Left forelimb (tissue), 1 donor: Measurements from ENCODE around the gene KRTAP4-12.
"Not testable (repeated sequence)": the region's sequence is repeated elsewhere in the genome, so short reads cannot be mapped to it uniquely, and the experiment has no call there.

Source experiments
- DNase-seq: peaks from one replicate; pipeline ENCODE4 v3.0.0-alpha.2; 2018; ENCODE audit warnings: low spot score

The KRTAP4-12 gene

GRCh38 chr17:41125064-41125463 is 1.1 kb upstream of the KRTAP4-12 start:
- DNase-seq, result no peak

GRCh38 chr17:41123292-41123990 is 541 bp downstream of the KRTAP4-12 start:
- not testable (repeated sequence) for DNase-seq

- no peak for DNase-seq
Observed at GRCh38 chr17:41121742-41122141, 2.2 kb downstream of the KRTAP4-12 start.

DNA sequence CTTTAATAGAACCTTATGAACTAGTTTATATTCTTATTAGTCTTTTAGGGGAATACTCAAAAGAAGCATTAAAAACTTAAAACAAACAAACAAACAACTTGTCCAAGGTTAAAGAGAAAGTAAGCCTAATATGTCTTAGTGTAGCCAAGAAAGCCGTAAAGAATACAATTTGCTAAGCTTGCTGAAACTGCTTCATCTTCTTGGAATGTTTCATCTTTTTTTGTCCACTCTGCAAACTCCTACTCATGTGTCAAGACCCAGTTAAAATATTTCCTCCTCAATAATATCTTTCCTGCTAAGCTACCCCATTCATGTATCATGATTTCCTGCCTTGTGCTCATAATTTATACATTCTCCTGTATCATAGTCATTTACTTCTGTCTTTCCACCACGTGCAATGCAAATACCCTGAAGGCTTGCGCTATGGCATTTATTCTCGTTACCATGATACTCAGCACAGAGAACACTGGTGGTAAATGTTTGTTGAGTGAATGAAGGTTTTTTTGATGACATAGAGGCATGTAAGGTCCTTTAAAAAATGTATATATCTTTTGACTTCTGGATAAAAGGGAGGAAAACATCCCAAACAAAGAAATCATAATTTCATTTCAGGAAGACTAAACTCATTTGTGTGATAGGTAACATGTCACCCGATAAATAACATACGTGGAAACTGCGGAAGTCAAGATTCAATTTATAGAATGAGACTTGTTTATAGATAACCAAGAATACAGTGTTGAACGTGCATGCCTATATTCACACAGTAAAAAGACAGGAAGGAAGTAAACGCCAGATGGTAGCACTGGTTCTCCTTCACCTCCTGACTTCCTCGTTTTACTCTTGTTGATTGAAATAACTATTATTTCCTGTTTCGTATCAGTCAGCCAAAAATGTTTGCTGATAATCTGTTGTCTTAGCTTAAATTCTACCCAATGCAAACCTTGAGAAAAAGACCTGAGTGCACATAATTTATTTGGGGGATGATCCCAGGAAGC is 4.0 kb downstream of the KRTAP4-12 start:
- DNase-seq, result not testable (repeated sequence)

DNA sequence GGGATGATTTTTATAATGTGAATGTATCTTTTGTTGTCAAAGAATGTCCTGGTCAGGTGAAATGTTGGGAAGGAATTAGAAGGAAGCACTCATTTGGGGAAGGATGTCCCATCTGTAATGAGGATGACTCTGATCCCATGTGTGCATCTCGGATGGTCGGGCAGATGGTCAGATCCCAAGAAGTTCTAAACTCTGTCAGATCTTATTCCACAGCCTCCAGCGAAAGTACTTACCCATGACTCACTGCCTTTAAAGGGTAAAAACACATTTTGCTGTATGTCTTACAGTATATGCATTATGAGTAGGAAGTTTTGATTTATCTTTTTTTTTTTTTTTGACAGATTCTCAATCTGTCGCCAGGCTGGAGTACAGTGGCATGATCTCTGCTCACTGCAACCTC is 5.3 kb downstream of the KRTAP4-12 start:
- no peak for DNase-seq

DNA sequence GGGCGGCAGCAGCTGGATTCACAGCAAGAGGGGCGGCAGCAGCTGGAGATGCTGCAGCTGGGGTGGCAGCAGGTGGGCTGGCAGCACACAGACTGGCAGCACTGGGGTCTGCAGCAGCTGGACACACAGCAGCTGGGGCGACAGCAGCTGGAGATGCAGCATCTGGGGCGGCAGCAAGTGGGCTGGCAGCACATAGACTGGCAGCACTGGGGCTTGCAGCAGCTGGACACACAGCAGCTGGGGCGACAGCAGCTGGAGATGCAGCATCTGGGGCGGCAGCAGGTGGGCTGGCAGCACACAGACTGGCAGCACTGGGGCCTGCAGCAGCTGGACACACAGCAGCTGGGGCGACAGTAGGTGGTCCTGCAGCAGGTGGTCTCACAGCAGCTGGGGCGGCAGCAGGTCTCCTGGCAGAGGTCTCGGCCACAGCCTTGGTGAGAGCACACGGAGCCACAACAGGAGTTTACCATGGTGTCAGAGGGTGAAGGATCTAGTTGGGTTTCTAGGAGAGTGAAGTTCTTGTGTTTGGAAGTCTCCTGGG is 6.1 kb downstream of the KRTAP4-12 start, which contains the start of gene KRTAP4-11:
Gene KRTAP4-11, minus strand, starts transcription at position 528 of the 541 bp plus-strand sequence. Its CDS starts 58 bp downstream, at position 470.
- DNase-seq, result not testable (repeated sequence)

DNA sequence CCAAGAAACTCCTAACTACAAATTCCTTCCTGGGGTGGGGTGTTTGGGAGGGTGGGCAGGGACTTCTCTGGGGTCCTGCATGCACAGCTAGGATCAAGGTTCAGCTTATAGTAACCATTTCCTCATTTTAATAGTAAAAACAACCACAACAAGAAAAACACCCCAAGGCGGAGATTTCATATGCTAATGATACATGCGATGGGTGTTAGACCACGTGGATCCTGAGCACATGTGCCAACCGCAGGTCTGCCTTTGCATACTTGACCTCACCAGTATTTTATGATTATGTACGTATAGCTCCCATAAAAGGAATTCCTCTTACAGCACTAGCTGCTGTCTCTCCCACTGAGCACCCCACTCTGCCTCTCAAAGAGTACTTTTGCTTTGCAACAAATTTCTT is 7.7 kb downstream of the KRTAP4-12 start:
- no peak for DNase-seq

- no peak for DNase-seq
Observed at GRCh38 chr17:41111151-41111885, 12.7 kb downstream of the KRTAP4-12 start.

- DNase-seq, result not testable (repeated sequence)
Observed at GRCh38 chr17:41108728-41109386, 15.1 kb downstream of the KRTAP4-12 start.

- DNase-seq, result no peak
Observed at GRCh38 chr17:41107941-41108450, 16.0 kb downstream of the KRTAP4-12 start.

- DNase-seq, result not testable (repeated sequence)
Observed at GRCh38 chr17:41105347-41105746, 18.6 kb downstream of the KRTAP4-12 start, which contains the start of gene KRTAP4-9. TSS of gene KRTAP4-9 (plus strand) at chr17:41105389. CDS start at chr17:41105389, 0 bp downstream.

- DNase-seq, result not testable (repeated sequence)
Observed at GRCh38 chr17:41104386-41105038, 19.5 kb downstream of the KRTAP4-12 start.

- DNase-seq, result no peak
Observed at GRCh38 chr17:41103896-41104295, 20.1 kb downstream of the KRTAP4-12 start.

- DNase-seq, result no peak
Observed at GRCh38 chr17:41101586-41102259, 22.3 kb downstream of the KRTAP4-12 start, which contains the start of gene KRTAP4-16. TSS of gene KRTAP4-16 (minus strand) at chr17:41102209. CDS start at chr17:41102209, 0 bp downstream.

- DNase-seq, result not testable (repeated sequence)
Observed at GRCh38 chr17:41099682-41100480, 24.1 kb downstream of the KRTAP4-12 start.

DNA sequence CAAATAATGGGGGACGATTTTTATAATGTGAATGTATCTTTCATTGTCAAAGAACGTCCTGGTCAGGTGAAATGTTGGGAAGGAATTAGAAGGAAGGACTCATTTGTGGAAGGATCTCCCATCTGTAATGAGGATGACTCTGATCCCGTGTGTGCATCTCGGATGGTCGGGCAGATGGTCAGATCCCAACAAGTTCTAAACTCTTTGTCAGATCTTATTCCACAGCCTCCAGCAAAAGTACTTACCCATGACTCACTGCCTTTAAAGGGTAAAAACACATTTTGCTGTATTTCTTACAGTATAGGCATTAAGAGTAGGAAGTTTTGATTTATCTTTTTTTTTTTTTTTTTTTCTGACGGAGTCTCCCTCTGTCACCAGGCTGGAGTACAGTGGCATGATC is 25.5 kb downstream of the KRTAP4-12 start:
- DNase-seq, result no peak

- no peak for DNase-seq
Observed at GRCh38 chr17:41098042-41098441, 25.9 kb downstream of the KRTAP4-12 start, which contains the start of gene KRTAP4-8. TSS of gene KRTAP4-8 (minus strand) at chr17:41098142. CDS start at chr17:41098084, 58 bp downstream.

DNA sequence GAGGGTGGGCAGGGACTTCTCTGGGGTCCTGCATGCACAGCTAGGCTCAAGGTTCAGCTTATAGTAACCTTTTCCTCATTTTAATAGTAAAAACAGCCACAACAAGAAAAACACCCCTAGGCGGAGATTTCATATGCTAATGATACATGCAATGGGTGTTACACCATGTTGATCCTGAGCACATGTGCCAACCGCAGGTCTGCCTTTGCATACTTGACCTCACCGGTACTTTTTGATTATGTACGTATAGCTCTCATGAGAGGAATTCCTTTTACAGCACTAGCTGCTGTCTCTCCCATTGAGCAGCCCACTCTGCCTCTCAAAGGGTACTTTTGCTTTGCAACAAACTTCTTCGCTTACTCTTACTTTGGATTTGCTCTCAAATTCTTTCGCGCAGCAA is 27.9 kb downstream of the KRTAP4-12 start:
- DNase-seq, result no peak
